GM12891 (cell line): ENCODE data around the gene ZNF44.
A peak's percentile ranks its signal among the peaks of the same experiment; 100 is the strongest.

Experiments used
- POLR2A ChIP-seq: IDR thresholded peaks from 2 replicates; pipeline ENCODE4 v1.6.1; 2011; ENCODE audit warnings: low read depth, low read length, control low read depth
- POLR2AphosphoS5 ChIP-seq: IDR thresholded peaks from 2 replicates; pipeline ENCODE4 v1.6.1; 2011; ENCODE audit warnings: low read depth, low read length, control low read depth
- POU2F2 ChIP-seq: IDR thresholded peaks from 2 replicates; pipeline ENCODE4 v1.6.1; 2011; ENCODE audit warnings: low read depth, mild to moderate bottlenecking, control low read depth, low read length, moderate library complexity
- SPI1 ChIP-seq: IDR thresholded peaks from 2 replicates; pipeline ENCODE4 v1.6.1; 2011; ENCODE audit warnings: low read depth, low read length, control low read depth
- TAF1 ChIP-seq: IDR thresholded peaks from 2 replicates; pipeline ENCODE4 v1.6.1; 2011; ENCODE audit warnings: low read depth, low read length, control low read depth

DNA sequence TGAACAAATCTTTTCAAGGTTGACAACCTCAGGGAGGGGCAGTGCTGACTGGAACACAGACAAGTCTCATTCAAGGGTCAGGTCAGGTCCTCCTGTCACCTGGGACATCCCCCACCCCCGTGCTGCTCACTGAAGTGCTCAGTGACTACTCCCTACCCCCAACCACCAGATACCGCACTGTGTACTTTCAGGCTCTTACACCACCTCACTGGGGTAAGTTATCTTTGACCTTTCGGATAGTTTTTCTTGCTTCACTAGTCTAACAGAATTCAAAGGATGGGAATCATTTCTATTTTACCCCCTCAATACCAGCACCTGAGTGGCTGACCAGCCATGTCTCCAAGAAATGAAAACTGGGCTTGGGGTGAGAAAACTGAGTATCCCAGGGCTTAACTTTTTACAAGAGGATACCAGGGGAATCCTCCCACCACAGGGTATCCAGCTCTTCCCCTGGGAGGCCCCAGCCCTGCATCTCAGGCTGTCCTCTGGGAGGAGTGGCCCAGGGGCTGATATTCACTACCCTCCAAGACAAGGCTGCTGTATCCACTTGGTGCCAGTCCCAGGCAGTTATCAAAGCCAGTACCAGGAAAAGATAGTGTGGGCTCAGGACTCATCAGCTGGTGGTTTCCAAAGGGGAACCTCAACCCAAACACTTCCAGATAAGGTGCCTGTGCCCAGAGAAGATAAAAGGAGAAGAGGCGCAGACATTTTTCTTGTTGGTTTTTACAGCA lies 36.7 kb upstream of the ZNF44 start:
- TF ChIP-seq POLR2A (no peak), POLR2AphosphoS5 (no peak), TAF1 (no peak), POU2F2 (peak; percentile 63), SPI1 (no peak)
